GM12873 (cell line): Measurements from ENCODE around the gene FIGLA.

Experiments
- CTCF ChIP-seq: IDR thresholded peaks from 2 replicates; pipeline ENCODE4 v1.5.1; 2012; ENCODE audit warnings: low read depth, mild to moderate bottlenecking, moderate library complexity, low read length, control low read depth; ENCODE audit not compliant: insufficient read depth; ENCODE audit errors: missing control alignments

Gene FIGLA

GRCh38 chr2:70823249-70823648 lies 32.8 kb upstream of the FIGLA start:
- no peak for TF ChIP-seq CTCF

- TF ChIP-seq CTCF: no peak
These were observed 32.4 kb upstream of the FIGLA start for GRCh38 chr2:70822843-70823242.

- TF ChIP-seq CTCF: no peak
These were observed 30.1 kb upstream of the FIGLA start, which contains the start of gene CLEC4F for GRCh38 chr2:70820499-70820898. CLEC4F (minus strand) TSS chr2:70820599; CDS start chr2:70820523, 76 bp downstream.

- TF ChIP-seq CTCF: no peak
These were observed 27.0 kb upstream of the FIGLA start for GRCh38 chr2:70817284-70817954.

- no peak for TF ChIP-seq CTCF
These were observed 26.3 kb upstream of the FIGLA start for GRCh38 chr2:70816726-70817125.

- TF ChIP-seq CTCF: no peak
These were observed 18.8 kb upstream of the FIGLA start for GRCh38 chr2:70808983-70809958.

- no peak for TF ChIP-seq CTCF
These were observed 17.3 kb upstream of the FIGLA start for GRCh38 chr2:70807828-70808118.
